Measurements from ENCODE around the gene RPS18.
A peak's percentile ranks its signal among the peaks of the same experiment; 100 is the strongest.

The RPS18 gene

DNA sequence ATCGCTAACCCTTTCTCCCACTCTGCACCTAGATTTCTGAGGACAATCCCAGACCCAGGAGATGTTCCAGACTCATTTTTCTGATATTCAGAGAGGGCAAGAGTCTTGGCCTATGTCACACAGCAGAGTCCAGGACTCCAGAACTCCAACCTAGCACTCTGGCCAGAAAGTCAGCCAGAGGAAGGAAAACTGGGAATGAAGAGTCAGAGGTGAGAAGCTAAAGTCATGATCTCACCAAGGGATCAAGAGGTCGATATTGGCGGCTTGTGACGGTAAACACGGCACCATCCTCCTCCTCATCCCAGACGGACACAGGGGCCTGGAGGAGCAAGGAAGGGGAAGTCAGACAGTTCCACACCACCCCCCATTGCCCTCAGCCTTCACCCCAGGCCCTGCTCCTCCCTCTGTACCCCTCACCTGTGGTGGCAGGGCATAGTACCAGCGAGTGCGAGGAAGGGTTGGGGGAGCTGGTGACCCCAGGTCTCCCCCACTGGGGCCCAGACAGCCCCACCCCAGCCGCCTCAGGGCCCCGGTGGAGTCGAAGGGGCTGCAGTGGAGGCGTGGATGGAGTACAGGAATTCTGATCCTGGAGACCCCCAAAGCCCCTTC, 25.0 kb downstream of the RPS18 start:
- FAIRE-seq (no peak), DNase-seq (ENCODE audit: insufficient read length) (no peak)
- TF ChIP-seq POLR2A (IDR thresholded peaks at IDR 0.05; ENCODE audit: low read depth, low read length) (no peak), POLR2AphosphoS5 (IDR thresholded peaks at IDR 0.05; ENCODE audit: low read depth, low read length) (no peak), TAF1 (IDR thresholded peaks at IDR 0.05; ENCODE audit: borderline replicate concordance, low read depth, low read length) (no peak)

DNA sequence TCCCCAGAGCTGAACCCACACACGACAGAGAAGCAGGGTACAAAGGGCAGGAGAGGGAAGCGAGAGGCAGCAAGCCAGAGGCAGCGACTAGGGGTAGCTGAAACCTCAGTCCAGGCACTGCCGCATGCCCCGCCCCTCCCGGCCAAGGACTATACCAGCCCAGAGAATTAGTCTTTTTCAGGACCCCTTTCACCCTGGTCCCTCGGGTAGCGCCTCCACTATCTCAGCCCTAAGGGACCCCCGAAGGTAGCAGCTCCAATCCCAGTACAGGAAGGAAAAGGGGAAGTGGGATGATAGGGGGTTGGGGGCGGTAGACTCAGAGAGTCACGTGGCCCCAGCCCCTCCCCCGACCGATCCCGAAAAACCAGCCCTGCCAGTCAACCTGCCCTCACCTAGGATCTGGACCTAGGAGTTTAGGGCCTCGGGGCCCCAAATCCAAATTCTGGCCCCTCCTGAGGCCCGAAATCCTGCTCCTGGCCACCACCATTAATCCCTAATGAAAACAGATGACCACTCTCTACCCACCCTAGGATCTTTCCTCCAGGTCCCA, 25.6 kb downstream of the RPS18 start:
- no peak for FAIRE-seq
- DNase-seq (ENCODE audit: insufficient read length): peak; percentile 57

DNA sequence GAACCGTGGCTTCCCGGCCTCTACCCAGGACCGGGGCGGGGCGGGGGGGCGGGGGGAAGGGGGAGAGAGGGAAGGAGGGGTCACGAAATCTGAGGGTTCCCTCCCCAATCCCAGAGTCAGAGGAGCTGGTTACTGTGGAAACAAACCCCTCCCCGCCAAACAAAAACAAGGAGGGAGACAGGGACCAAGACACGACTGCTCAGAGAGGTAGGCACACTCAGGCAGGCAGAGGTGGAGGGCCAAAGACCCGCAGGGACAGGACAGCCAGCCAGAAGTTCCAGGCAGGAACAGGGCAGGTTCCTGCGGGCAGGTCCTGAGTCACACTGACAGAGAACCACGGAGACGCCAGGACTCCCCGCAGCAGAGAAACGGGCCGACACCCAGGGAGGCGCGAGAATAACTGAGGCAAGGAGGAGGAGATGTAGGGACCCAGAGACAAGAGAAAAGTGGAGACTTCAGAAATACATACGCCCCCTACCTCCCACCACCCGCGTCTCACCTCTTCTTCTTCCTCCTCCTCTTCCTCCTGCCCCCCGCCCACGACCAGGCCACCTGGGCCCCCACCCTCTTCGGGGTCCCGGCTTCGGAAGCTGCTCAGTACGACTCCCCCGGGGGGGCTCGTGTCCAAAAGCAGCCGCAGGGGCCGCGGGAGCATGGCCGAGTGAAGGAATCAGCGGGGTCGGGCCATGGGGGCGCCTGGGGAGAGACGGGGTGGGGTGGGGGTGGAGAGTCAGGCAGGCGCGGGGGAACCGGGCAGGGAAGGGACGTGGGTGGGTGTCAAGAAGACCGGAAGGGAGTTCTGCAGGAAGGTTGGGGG, 26.3 kb downstream of the RPS18 start:
- DNase-seq (ENCODE audit: insufficient read length) (peak; percentile 75), FAIRE-seq (peak; percentile 60)
- TF ChIP-seq TAF1 (IDR thresholded peaks at IDR 0.05; ENCODE audit: borderline replicate concordance, low read depth, low read length) (no peak), POLR2A (IDR thresholded peaks at IDR 0.05; ENCODE audit: low read depth, low read length) (peak; percentile 18; the same call in 1 of the 2 replicates)

More for the DNA sequence above, 25.6 kb downstream of the RPS18 start:
- TF ChIP-seq TAF1 (IDR thresholded peaks at IDR 0.05; ENCODE audit: borderline replicate concordance, low read depth, low read length) (no peak), POLR2A (IDR thresholded peaks at IDR 0.05; ENCODE audit: low read depth, low read length) (no peak), POLR2AphosphoS5 (IDR thresholded peaks at IDR 0.05; ENCODE audit: low read depth, low read length) (no peak)

DNA sequence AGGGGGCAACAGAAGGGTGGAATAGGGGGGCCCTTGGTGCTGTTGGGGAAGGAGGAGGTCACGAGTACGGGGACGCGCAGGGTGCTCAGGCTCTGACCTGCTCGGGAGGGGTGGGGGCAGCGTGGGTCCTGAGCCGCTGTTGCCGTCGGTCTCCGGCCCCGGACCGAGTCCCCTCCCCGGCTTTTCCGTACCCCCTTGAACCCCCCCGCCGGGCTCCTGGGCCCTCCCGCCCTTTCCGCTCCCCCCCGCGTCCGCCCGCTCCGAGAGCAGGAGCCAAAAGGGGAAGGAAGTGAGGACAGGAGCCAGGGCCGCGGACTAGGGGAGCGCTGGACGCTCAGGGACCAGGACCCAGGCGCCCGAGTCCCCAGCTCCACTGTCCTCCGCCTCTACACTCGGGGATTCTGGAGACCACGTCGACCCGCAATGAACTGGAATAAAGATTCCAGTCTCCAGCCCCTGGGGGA, 26.9 kb downstream of the RPS18 start, which contains the start of gene RGL2:
TSS of gene RGL2 (minus strand) at position 170 of the 464 bp plus-strand sequence. CDS start 332 bp downstream, outside the sequence.
- TF ChIP-seq POLR2A (IDR thresholded peaks at IDR 0.05; ENCODE audit: low read depth, low read length) (no peak), POLR2AphosphoS5 (IDR thresholded peaks at IDR 0.05; ENCODE audit: low read depth, low read length) (no peak), TAF1 (IDR thresholded peaks at IDR 0.05; ENCODE audit: borderline replicate concordance, low read depth, low read length) (no peak)
- FAIRE-seq: no peak
- DNase-seq (ENCODE audit: insufficient read length): peak; percentile 61

DNA sequence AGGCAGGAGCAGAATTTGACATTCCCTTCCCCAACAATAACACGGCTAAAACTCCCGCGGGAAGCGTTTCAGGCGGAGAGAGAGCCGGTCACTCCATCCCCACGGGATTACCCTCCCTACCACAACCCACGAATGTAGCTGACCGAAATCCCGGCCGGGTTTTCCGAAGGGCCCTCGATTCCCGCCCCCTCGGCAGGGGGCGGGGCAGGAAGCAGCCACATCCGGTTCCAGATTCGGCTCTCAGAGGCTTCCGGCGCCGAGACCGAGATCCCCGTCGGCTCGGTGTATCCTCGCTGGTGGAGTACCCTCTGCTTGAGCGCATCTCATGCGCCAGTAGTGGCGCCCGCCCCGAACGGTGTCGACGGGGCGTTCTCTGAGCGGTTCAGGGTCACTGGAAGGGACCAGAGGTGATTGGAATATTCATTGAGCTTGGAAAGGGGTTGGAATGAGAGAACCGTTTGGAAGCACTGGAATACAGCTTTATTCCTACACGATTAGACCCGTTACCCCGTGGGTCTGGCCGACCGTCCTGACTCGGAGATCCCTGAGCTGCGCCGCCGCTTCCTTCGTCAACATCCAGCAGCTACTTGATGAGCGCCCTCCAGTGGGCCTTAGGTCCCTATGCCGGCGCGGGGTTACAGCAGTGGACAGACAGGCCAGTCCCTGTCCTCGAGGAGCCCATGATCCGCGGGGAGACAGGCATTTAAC, 27.5 kb downstream of the RPS18 start:
- peak; percentile 79 for TF ChIP-seq POLR2AphosphoS5 (IDR thresholded peaks at IDR 0.05; ENCODE audit: low read depth, low read length)
- no peak for TF ChIP-seq TAF1 (IDR thresholded peaks at IDR 0.05; ENCODE audit: borderline replicate concordance, low read depth, low read length)
- peak; percentile 78; the same call in 1 of the 2 replicates for TF ChIP-seq POLR2A (IDR thresholded peaks at IDR 0.05; ENCODE audit: low read depth, low read length)
- DNase-seq (ENCODE audit: insufficient read length) (peak; percentile 93), FAIRE-seq (peak; percentile 95)

DNA sequence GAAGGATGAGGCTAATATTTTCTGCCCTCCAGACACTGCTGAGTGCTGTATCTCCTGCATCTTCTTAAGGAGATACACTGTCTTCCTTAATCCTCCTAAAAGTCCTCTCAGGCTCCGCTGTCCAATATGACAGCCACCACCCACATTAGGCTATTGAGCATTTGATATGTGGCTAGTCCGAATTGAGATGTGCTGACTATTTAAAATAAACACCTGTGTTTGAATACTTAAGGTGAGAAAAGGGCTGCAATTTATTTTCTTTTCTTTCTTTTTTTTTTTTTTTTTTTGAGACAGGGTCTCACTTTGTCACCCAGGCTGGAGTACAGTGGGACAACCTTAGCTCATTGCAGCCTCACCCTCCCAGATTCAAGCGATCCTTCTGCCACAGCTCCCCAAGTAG, 30.0 kb downstream of the RPS18 start:
- no peak for TF ChIP-seq POLR2AphosphoS5 (IDR thresholded peaks at IDR 0.05; ENCODE audit: low read depth, low read length)
- TF ChIP-seq POLR2A (IDR thresholded peaks at IDR 0.05; ENCODE audit: low read depth, low read length): no peak
- no peak for TF ChIP-seq TAF1 (IDR thresholded peaks at IDR 0.05; ENCODE audit: borderline replicate concordance, low read depth, low read length)
- DNase-seq (ENCODE audit: insufficient read length): no peak
- no peak for FAIRE-seq

DNA sequence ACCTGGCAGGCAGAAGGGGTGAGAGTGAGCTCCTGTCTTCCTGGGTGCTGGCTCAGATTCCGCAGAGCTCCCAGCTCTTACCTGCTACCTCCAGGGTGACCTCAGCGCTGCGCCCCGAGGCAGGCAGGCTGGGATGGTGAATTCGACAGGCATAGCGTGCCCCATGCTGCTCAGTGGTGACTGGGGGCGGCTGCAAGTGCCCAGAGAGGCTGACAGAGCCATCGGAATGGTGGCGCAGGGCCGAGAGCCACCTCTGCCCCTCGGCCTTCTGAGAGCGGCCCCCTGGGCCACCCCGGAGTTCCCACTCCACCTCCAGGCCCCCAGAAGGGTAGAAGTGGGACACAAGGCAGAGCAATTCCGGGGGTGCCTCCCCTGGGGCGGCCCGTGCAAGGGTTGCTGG, 32.3 kb downstream of the RPS18 start:
- DNase-seq (ENCODE audit: insufficient read length) (no peak), FAIRE-seq (no peak)
- no peak for TF ChIP-seq POLR2A (IDR thresholded peaks at IDR 0.05; ENCODE audit: low read depth, low read length)
- TF ChIP-seq TAF1 (IDR thresholded peaks at IDR 0.05; ENCODE audit: borderline replicate concordance, low read depth, low read length): no peak
- no peak for TF ChIP-seq POLR2AphosphoS5 (IDR thresholded peaks at IDR 0.05; ENCODE audit: low read depth, low read length)

DNA sequence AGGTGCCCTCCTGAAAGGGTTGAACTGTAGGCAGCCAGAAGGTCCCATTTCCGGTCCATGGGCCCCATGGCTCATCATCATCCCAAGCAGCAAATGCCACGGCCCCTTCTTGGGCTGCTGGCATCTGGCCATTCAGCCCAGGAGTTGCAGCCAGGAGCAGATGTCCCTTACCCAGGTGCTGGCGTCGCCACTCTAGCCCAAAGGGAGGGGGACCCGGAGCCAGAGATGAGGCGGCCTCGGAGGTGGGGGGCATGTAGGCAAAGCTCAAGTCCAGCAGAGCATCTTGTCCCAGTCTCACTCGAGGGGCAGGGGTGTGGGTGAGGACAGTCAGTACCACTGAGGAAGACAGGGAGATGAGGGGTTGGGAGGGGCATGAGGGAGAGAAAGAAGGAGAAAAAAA, 33.2 kb downstream of the RPS18 start:
- DNase-seq (ENCODE audit: insufficient read length) (no peak), FAIRE-seq (no peak)
- no peak for TF ChIP-seq POLR2A (IDR thresholded peaks at IDR 0.05; ENCODE audit: low read depth, low read length)
- TF ChIP-seq POLR2AphosphoS5 (IDR thresholded peaks at IDR 0.05; ENCODE audit: low read depth, low read length): 0 out of 2 replicates have a peak, but pooled peaks have one; percentile 18
- no peak for TF ChIP-seq TAF1 (IDR thresholded peaks at IDR 0.05; ENCODE audit: borderline replicate concordance, low read depth, low read length)

DNA sequence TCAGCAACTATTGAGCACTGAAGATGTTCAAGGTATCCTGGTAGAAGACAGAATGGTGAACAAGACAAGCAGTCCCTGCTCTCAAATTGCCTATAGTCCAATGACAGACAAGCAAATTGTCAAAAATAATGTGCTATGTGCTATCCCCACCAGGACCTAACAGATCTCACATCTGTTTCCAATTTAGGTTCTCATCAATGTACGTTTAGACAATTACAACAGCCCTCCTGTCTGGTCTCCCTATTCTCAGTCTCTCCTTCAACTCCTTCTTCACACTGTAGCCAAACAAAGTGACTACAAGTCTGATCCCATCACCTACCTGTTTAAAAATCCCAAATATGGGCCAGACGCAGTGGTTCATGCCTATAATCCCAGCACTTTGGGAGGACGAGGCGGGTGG, 34.5 kb downstream of the RPS18 start:
- DNase-seq (ENCODE audit: insufficient read length): no peak
- TF ChIP-seq POLR2A (IDR thresholded peaks at IDR 0.05; ENCODE audit: low read depth, low read length) (no peak), POLR2AphosphoS5 (IDR thresholded peaks at IDR 0.05; ENCODE audit: low read depth, low read length) (no peak), TAF1 (IDR thresholded peaks at IDR 0.05; ENCODE audit: borderline replicate concordance, low read depth, low read length) (no peak)
- FAIRE-seq: no peak

DNA sequence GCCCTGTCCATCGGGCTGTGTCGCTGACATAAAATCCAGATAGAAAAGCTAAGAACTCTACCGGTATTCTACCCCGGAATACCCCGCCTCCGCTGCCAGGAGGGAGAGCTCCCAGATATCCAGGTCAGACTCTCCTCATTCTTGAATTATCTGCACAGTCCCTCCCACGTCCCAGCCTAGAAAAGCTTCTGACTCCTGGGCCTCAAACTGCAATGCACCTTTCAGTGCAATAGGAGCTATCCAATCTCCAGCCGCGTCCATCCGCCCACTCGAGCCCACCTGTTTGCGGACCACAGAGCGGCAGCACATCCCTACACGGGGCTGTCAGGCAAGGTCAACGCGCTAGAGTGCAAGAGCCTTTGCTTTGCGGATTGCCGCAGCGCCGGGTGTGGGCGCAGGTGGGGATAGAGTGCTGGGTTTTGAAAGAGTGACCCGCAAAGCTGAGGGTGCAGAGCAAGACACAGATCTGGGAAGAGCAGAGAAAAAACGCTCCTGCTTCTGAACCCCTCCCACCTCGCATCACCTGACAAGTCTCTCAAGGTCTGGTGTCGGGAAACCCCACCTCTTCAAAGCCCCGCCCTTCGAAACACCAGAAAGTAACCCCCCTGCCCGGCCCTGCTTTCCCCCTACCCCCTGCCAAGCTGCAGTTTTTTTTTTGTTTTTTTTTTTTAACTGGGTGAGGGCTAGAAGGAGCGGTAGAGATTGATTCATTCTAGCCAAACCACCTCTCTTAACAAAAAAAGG, 40.7 kb downstream of the RPS18 start:
- TF ChIP-seq POLR2A (IDR thresholded peaks at IDR 0.05; ENCODE audit: low read depth, low read length) (peak; percentile 17; the same call in 1 of the 2 replicates), POLR2AphosphoS5 (IDR thresholded peaks at IDR 0.05; ENCODE audit: low read depth, low read length) (no peak)
- peak; percentile 86 for DNase-seq (ENCODE audit: insufficient read length)
- no peak for FAIRE-seq

All from GM12892 (cell line).